Neural cell (in vitro differentiated cells): ENCODE data around the gene SPTBN1.

Experiments
- EP300 ChIP-seq: fragments of 450-650 bp; conservative IDR thresholded peaks from 2 replicates; pipeline ENCODE4 v1.6.1; 2014; ENCODE audit warnings: antibody characterized with exemption, mild to moderate bottlenecking, moderate library complexity; ENCODE audit not compliant: poor library complexity, severe bottlenecking
- EZH2 ChIP-seq: fragments of 200-600, 300-800 bp; shearing (Covaris generic), sonication (generic); IDR thresholded peaks from 2 replicates; pipeline ENCODE4 v1.6.1; 2014; ENCODE audit warnings: antibody characterized with exemption, low read length, borderline replicate concordance, mild to moderate bottlenecking; ENCODE audit not compliant: insufficient read depth, poor library complexity, severe bottlenecking
- MXI1 ChIP-seq: fragments of 450-650 bp; conservative IDR thresholded peaks from 2 replicates; pipeline ENCODE4 v1.6.1; 2014; ENCODE audit warnings: antibody characterized with exemption, mild to moderate bottlenecking; ENCODE audit not compliant: poor library complexity, severe bottlenecking
- POLR2AphosphoS5 ChIP-seq: IDR thresholded peaks from 2 replicates; pipeline ENCODE4 v1.6.1; 2012
- RAD21 ChIP-seq: fragments of 450-650 bp; conservative IDR thresholded peaks from 2 replicates; pipeline ENCODE4 v1.6.1; 2014; ENCODE audit warnings: antibody characterized with exemption, mild to moderate bottlenecking, moderate library complexity
- TAF1 ChIP-seq: IDR thresholded peaks from 2 replicates; pipeline ENCODE4 v1.6.1; 2012; ENCODE audit warnings: low read depth
- TF ChIP-seq, protein P1 (sequence below): fragments of 450-650 bp; IDR thresholded peaks from 2 replicates; pipeline ENCODE4 v1.5.1; 2014; ENCODE audit warnings: antibody characterized with exemption, mild to moderate bottlenecking, moderate library complexity; ENCODE audit not compliant: poor library complexity, severe bottlenecking
- TF ChIP-seq, protein P2 (sequence below): IDR thresholded peaks from 2 replicates; pipeline ENCODE4 v1.6.1; 2012; ENCODE audit warnings: borderline replicate concordance

DNA sequence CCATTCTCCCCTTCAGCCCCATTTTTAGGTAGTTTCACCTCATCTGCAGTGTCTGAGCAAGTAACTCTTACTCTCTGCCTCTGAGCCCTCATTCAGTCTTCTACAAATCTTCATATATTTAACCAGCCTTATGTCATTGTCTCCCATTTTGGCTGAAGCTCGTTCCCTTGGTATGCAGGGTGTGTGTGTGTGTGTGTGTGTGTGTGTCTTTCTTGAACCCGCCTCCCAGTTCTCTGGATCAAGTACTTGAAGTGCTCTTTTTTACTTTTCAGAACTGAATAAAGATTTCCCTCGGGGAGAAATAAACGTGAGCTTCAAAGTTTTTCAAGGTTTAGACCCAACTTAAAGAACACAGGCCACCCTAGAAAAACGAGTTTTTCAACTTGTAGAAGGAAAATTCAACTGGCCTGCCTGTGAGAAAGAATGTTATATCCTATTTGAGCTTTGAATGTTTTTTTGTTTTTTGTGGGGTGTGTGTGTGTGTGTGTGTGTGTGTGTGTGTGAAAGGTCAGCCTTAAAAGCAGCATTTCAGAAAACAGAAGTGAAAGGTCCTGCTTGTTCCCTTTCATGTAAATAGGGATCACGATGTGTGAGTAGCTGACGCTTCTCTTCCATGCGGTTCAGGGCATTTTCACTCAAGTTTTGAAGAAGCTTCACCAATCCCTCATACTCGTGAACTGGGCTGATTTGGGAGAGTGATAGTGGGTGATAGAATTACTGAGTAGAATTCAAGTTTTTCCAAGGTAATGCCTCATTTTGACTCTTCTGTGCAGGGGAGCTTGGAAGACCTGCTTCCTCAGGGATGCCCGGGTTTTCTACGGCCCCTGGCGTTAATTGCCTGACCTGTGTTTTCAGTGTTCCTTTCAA lies 216.7 kb downstream of the SPTBN1 start:
- TF ChIP-seq, protein P1, sequence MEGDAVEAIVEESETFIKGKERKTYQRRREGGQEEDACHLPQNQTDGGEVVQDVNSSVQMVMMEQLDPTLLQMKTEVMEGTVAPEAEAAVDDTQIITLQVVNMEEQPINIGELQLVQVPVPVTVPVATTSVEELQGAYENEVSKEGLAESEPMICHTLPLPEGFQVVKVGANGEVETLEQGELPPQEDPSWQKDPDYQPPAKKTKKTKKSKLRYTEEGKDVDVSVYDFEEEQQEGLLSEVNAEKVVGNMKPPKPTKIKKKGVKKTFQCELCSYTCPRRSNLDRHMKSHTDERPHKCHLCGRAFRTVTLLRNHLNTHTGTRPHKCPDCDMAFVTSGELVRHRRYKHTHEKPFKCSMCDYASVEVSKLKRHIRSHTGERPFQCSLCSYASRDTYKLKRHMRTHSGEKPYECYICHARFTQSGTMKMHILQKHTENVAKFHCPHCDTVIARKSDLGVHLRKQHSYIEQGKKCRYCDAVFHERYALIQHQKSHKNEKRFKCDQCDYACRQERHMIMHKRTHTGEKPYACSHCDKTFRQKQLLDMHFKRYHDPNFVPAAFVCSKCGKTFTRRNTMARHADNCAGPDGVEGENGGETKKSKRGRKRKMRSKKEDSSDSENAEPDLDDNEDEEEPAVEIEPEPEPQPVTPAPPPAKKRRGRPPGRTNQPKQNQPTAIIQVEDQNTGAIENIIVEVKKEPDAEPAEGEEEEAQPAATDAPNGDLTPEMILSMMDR: no peak
- no peak for TF ChIP-seq RAD21
- TF ChIP-seq MXI1: no peak
- no peak for TF ChIP-seq POLR2AphosphoS5
- no peak for TF ChIP-seq EP300
- no peak for TF ChIP-seq TAF1
- TF ChIP-seq EZH2: no peak
- TF ChIP-seq, protein P2, sequence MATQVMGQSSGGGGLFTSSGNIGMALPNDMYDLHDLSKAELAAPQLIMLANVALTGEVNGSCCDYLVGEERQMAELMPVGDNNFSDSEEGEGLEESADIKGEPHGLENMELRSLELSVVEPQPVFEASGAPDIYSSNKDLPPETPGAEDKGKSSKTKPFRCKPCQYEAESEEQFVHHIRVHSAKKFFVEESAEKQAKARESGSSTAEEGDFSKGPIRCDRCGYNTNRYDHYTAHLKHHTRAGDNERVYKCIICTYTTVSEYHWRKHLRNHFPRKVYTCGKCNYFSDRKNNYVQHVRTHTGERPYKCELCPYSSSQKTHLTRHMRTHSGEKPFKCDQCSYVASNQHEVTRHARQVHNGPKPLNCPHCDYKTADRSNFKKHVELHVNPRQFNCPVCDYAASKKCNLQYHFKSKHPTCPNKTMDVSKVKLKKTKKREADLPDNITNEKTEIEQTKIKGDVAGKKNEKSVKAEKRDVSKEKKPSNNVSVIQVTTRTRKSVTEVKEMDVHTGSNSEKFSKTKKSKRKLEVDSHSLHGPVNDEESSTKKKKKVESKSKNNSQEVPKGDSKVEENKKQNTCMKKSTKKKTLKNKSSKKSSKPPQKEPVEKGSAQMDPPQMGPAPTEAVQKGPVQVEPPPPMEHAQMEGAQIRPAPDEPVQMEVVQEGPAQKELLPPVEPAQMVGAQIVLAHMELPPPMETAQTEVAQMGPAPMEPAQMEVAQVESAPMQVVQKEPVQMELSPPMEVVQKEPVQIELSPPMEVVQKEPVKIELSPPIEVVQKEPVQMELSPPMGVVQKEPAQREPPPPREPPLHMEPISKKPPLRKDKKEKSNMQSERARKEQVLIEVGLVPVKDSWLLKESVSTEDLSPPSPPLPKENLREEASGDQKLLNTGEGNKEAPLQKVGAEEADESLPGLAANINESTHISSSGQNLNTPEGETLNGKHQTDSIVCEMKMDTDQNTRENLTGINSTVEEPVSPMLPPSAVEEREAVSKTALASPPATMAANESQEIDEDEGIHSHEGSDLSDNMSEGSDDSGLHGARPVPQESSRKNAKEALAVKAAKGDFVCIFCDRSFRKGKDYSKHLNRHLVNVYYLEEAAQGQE: no peak
